GM18858 (cell line): Measurements from ENCODE around the gene CHPF.
A peak's percentile ranks its signal among the peaks of the same experiment; 100 is the strongest.

Experiments
- ATAC-seq: cut with Tn5 transposase; IDR thresholded peaks from one replicate; pipeline ENCODE4 v1.9.1; 2021; ENCODE audit not compliant: unreplicated experiment

The CHPF gene

DNA sequence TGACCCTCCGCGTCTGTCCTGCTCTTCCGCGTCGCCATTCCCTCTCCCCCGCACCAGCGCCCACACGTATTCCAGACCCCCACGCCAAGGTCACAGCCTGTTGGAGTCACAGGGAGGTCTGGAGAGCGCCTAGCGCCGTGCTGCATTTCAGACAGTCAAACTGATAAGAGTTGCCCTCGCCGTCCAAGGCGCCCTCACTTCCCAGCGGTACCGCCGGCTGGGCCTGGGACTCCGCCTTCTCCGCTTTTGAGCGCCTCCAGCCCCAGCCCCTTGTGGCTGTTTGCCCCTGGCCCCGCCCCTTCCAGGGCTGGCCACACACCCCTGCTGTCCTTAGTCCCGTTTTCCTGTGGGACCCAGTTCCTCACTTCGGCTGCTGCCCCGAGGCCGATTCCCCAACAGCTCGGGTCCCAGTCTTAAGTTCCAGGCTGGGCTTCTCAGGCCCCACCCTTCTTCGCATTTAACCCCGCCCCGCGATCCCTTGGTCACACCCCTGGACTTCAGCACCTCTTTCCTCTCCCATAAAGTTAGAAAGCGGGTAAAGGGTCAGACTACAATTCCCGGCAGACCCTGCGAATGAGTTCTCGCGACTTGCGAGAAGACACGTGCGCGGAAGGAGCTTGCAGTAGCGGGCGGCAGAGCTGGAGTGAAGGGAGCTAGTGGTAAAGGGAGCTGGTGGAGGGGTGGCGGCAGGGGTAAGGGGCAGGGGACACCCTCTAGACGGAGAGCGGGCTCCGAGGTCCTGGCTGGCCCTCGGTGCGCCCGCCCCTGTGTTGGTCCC, 45.1 kb downstream of the CHPF start, which contains the start of gene GMPPA:
TSS of gene GMPPA (plus strand) at position 612 of the 778 bp plus-strand sequence. CDS start 1,085 bp downstream, outside the sequence.
- peak; percentile 97 for ATAC-seq

- ATAC-seq: no peak
Observed at GRCh38 chr2:219497495-219498279, 45.9 kb downstream of the CHPF start.

DNA sequence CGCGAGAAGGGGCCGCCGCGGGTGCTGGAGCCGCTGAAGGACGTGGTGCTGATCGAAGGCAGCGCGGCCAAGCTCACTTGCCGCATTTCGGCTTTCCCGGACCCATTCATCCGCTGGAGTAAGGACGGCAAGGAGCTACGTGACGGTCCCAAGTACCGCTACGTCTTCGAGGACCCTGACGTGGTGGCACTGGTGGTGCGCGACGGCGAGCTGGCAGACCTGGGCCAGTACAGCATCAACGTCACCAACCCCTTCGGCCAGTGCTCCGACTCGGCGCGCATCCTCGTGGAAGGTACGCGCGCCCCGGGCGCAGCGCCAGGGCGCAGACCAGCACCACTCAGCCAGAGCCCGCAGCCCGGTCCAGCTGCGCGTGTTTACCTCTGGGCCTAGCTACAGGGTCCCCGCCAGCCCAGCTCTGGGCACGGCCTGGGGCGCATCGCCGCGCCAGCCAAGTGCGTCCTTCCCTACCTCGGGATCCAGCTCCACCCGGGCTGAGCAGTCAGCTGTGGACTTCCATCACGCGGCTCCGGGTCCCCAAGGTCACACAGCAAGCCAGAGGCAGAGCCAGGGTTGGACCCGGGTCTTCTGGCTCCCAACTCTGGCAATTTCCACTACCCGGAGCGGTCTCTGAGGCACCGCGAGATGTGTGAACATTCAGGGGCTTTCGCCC, 46.6 kb downstream of the CHPF start:
- ATAC-seq: no peak

DNA sequence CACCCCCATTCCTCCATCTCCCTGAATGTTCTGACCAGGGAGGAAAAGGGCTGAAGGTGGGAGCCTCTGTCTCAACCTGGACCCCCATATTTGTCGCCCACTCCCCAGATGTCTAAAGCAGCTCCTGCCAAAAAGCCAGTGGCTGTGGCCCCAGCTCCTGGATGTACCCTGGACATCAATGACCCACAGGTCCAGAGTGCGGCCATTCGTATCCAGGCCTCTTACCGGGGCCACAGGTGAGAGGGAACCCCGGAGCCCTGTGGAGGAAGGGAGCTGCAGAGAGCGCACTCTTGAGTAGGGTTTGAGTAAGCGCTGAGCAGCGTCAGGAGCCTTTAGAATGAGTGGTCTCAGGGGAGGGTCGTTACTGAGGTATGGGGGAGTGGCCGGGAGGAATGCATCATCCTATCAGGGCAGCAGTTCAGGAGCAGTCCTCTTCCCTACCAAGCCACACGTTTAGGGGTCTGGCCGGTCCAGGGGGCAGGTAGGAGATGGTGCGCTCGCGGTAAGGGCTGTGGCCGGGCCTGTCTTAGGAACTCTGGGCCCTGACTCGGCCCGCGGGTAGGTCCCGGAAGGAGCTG, 47.3 kb downstream of the CHPF start:
- no peak for ATAC-seq

DNA sequence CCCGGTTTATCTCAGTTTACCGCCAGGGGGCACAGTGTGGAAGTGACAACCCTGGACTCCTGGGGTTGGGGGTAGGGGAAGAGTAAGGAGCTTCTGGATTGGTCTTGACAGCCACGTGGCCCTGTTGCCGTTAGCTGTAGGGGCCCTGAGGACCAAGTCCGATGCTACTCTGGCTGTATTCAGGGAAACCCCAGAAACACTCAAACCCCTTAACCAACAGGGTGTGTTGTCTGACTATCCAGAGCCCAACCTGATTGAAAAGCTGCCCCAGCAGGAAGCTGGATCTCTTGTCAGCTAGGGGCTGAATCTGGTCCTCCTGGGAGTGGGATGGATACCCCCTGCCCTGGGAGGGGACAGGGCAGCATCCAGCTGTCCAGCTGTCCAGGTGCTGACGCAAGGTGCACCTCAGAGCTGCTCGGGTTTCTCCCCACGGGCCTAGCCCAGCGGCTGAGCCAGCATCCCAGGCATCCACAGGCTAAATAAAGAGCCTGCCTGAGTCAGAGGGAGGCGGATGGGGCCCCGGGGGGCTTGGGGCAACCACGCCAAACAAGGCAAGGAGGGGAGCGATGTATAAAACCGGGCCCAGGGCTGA, 48.0 kb downstream of the CHPF start:
- ATAC-seq: no peak

GRCh38 chr2:219494952-219495530, 48.6 kb downstream of the CHPF start:
- ATAC-seq: no peak

- ATAC-seq: no peak
Observed at GRCh38 chr2:219493086-219493485, 50.5 kb downstream of the CHPF start.

DNA sequence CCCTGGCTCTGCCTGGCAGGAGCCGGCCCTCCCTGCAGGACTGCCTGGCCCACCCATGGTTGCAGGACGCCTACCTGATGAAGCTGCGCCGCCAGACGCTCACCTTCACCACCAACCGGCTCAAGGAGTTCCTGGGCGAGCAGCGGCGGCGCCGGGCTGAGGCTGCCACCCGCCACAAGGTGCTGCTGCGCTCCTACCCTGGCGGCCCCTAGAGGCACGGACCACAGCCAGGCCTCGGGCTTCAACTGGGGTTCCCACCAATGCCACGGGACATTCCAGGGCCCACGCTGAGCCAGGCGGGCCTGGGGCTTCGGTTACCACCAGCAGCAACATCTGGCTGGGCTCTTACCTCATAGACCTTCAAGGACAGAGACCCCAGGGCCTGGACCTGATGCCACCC, 51.0 kb downstream of the CHPF start:
- no peak for ATAC-seq

- ATAC-seq: no peak
Observed at GRCh38 chr2:219491278-219491963, 52.2 kb downstream of the CHPF start.

GRCh38 chr2:219490600-219491130, 52.9 kb downstream of the CHPF start:
- no peak for ATAC-seq

DNA sequence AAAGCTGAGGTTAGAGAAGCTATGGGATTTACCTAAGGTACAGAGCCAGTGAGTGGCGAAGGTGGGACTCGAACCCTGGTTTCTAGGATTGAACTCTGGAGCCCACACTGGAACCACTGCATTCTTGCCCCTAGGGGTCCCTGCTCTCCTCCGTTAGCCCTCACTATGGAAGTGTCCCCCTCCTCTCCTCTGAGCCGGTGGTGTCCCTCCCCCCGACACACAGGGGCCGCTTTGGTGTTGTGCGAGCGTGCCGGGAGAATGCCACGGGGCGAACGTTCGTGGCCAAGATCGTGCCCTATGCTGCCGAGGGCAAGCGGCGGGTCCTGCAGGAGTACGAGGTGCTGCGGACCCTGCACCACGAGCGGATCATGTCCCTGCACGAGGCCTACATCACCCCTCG, 53.4 kb downstream of the CHPF start:
- ATAC-seq: no peak

DNA sequence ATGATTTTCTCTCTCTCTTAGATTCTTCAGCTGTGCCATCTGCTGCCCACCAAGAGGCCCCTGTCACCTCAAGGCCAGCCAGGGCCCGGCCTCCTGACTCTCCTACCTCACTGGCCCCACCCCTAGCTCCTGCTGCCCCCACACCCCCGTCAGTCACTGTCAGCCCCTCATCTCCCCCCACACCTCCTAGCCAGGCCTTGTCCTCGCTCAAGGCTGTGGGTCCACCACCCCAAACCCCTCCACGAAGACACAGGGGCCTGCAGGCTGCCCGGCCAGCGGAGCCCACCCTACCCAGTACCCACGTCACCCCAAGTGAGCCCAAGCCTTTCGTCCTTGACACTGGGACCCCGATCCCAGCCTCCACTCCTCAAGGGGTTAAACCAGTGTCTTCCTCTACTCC, 54.3 kb downstream of the CHPF start:
- no peak for ATAC-seq
